ENCODE results near the gene MGMT.

The MGMT gene

GRCh38 chr10:129641351-129641750 is 174.3 kb downstream of the MGMT start:
- H3K36me3 ChIP-seq (ENCODE audit: control insufficient read depth, insufficient read depth, low read length) = no peaks in the 10 kb centered on the region
- H3K4me1 ChIP-seq (ENCODE audit: control insufficient read depth, insufficient read depth, low read length) = peaks cover 4% of the 10 kb centered on the region
- no peak overlapping the region for H3K27ac ChIP-seq (ENCODE audit: insufficient read depth, low read depth, low read length, poor library complexity, severe bottlenecking)
- no peaks in the 10 kb centered on the region for H3K9me3 ChIP-seq (ENCODE audit: control insufficient read depth, low read length)
- WGBS, 2 experiments = 93 to 100% methylated on average over 2 of the region's 2 CpGs
- H3K27me3 ChIP-seq (ENCODE audit: control insufficient read depth, insufficient read depth, low read length, poor library complexity, severe bottlenecking) = no peaks in the 10 kb centered on the region
- no peak overlapping the region for H3K4me3 ChIP-seq (ENCODE audit: insufficient read depth, low read depth, low read length)

GRCh38 chr10:129641982-129642381 is 174.9 kb downstream of the MGMT start:
- no peaks in the 10 kb centered on the region for H3K9me3 ChIP-seq (ENCODE audit: control insufficient read depth, low read length)
- H3K27me3 ChIP-seq (ENCODE audit: control insufficient read depth, insufficient read depth, low read length, poor library complexity, severe bottlenecking) = no peaks in the 10 kb centered on the region
- H3K27ac ChIP-seq (ENCODE audit: insufficient read depth, low read depth, low read length, poor library complexity, severe bottlenecking) = no peak overlapping the region
- WGBS, 2 experiments = 97 to 98% methylated on average over 8 of the region's 8 CpGs
- H3K4me3 ChIP-seq (ENCODE audit: insufficient read depth, low read depth, low read length) = no peak overlapping the region
- H3K36me3 ChIP-seq (ENCODE audit: control insufficient read depth, insufficient read depth, low read length) = no peaks in the 10 kb centered on the region
- H3K4me1 ChIP-seq (ENCODE audit: control insufficient read depth, insufficient read depth, low read length) = peaks cover 2% of the 10 kb centered on the region

GRCh38 chr10:129642427-129642826 is 175.4 kb downstream of the MGMT start:
- 70 to 78% methylated on average over 3 of the region's 3 CpGs for WGBS, 2 experiments
- no peaks in the 10 kb centered on the region for H3K9me3 ChIP-seq (ENCODE audit: control insufficient read depth, low read length)
- H3K4me1 ChIP-seq (ENCODE audit: control insufficient read depth, insufficient read depth, low read length) = no peaks in the 10 kb centered on the region
- no peaks in the 10 kb centered on the region for H3K27me3 ChIP-seq (ENCODE audit: control insufficient read depth, insufficient read depth, low read length, poor library complexity, severe bottlenecking)
- H3K4me3 ChIP-seq (ENCODE audit: insufficient read depth, low read depth, low read length) = no peak overlapping the region
- no peaks in the 10 kb centered on the region for H3K36me3 ChIP-seq (ENCODE audit: control insufficient read depth, insufficient read depth, low read length)
- H3K27ac ChIP-seq (ENCODE audit: insufficient read depth, low read depth, low read length, poor library complexity, severe bottlenecking) = no peak overlapping the region

GRCh38 chr10:129643266-129643665 is 176.2 kb downstream of the MGMT start:
- no peaks in the 10 kb centered on the region for H3K36me3 ChIP-seq (ENCODE audit: control insufficient read depth, insufficient read depth, low read length)
- no peak overlapping the region for H3K27ac ChIP-seq (ENCODE audit: insufficient read depth, low read depth, low read length, poor library complexity, severe bottlenecking)
- H3K27me3 ChIP-seq (ENCODE audit: control insufficient read depth, insufficient read depth, low read length, poor library complexity, severe bottlenecking) = no peaks in the 10 kb centered on the region
- 90 to 91% methylated on average over 8 of the region's 8 CpGs for WGBS, 2 experiments
- no peaks in the 10 kb centered on the region for H3K9me3 ChIP-seq (ENCODE audit: control insufficient read depth, low read length)
- no peaks in the 10 kb centered on the region for H3K4me1 ChIP-seq (ENCODE audit: control insufficient read depth, insufficient read depth, low read length)
- no peak overlapping the region for H3K4me3 ChIP-seq (ENCODE audit: insufficient read depth, low read depth, low read length)

GRCh38 chr10:129645487-129645886 is 178.4 kb downstream of the MGMT start:
- Histone ChIP-seq H3K27ac (ENCODE audit: insufficient read depth, low read depth, low read length, poor library complexity, severe bottlenecking) (no peak overlapping the region), H3K27me3 (ENCODE audit: control insufficient read depth, insufficient read depth, low read length, poor library complexity, severe bottlenecking) (no peaks in the 10 kb centered on the region), H3K4me1 (ENCODE audit: control insufficient read depth, insufficient read depth, low read length) (no peaks in the 10 kb centered on the region), H3K4me3 (ENCODE audit: insufficient read depth, low read depth, low read length) (no peak overlapping the region), H3K9me3 (ENCODE audit: control insufficient read depth, low read length) (no peaks in the 10 kb centered on the region), H3K36me3 (ENCODE audit: control insufficient read depth, insufficient read depth, low read length) (no peaks in the 10 kb centered on the region)
- 96% methylated on average over 11 of the region's 11 CpGs for WGBS, 2 experiments

GRCh38 chr10:129646973-129647372 is 179.9 kb downstream of the MGMT start:
- WGBS, 2 experiments = 92 to 93% methylated on average over 17 of the region's 17 CpGs
- no peaks in the 10 kb centered on the region for H3K27me3 ChIP-seq (ENCODE audit: control insufficient read depth, insufficient read depth, low read length, poor library complexity, severe bottlenecking)
- no peaks in the 10 kb centered on the region for H3K9me3 ChIP-seq (ENCODE audit: control insufficient read depth, low read length)
- H3K36me3 ChIP-seq (ENCODE audit: control insufficient read depth, insufficient read depth, low read length) = no peaks in the 10 kb centered on the region
- H3K4me3 ChIP-seq (ENCODE audit: insufficient read depth, low read depth, low read length) = no peak overlapping the region
- no peaks in the 10 kb centered on the region for H3K4me1 ChIP-seq (ENCODE audit: control insufficient read depth, insufficient read depth, low read length)
- no peak overlapping the region for H3K27ac ChIP-seq (ENCODE audit: insufficient read depth, low read depth, low read length, poor library complexity, severe bottlenecking)

- Histone ChIP-seq H3K9me3 (ENCODE audit: control insufficient read depth, low read length) (no peaks in the 10 kb centered on the region), H3K27me3 (ENCODE audit: control insufficient read depth, insufficient read depth, low read length, poor library complexity, severe bottlenecking) (no peaks in the 10 kb centered on the region), H3K4me3 (ENCODE audit: insufficient read depth, low read depth, low read length) (no peak overlapping the region), H3K36me3 (ENCODE audit: control insufficient read depth, insufficient read depth, low read length) (no peaks in the 10 kb centered on the region), H3K27ac (ENCODE audit: insufficient read depth, low read depth, low read length, poor library complexity, severe bottlenecking) (no peak overlapping the region), H3K4me1 (ENCODE audit: control insufficient read depth, insufficient read depth, low read length) (no peaks in the 10 kb centered on the region)
- 94 to 96% methylated on average over 3 to 4 of the region's 4 CpGs for WGBS, 2 experiments
Observed at GRCh38 chr10:129647590-129647989, 180.5 kb downstream of the MGMT start.

- WGBS, 2 experiments = 92 to 94% methylated on average over 6 of the region's 6 CpGs
- no peaks in the 10 kb centered on the region for H3K9me3 ChIP-seq (ENCODE audit: control insufficient read depth, low read length)
- H3K4me1 ChIP-seq (ENCODE audit: control insufficient read depth, insufficient read depth, low read length) = no peaks in the 10 kb centered on the region
- no peak overlapping the region for H3K27ac ChIP-seq (ENCODE audit: insufficient read depth, low read depth, low read length, poor library complexity, severe bottlenecking)
- H3K27me3 ChIP-seq (ENCODE audit: control insufficient read depth, insufficient read depth, low read length, poor library complexity, severe bottlenecking) = no peaks in the 10 kb centered on the region
- H3K36me3 ChIP-seq (ENCODE audit: control insufficient read depth, insufficient read depth, low read length) = no peaks in the 10 kb centered on the region
- no peak overlapping the region for H3K4me3 ChIP-seq (ENCODE audit: insufficient read depth, low read depth, low read length)
Observed at GRCh38 chr10:129648856-129649255, 181.8 kb downstream of the MGMT start.

GRCh38 chr10:129652021-129652420 is 185.0 kb downstream of the MGMT start:
- Histone ChIP-seq H3K9me3 (ENCODE audit: control insufficient read depth, low read length) (no peaks in the 10 kb centered on the region), H3K27me3 (ENCODE audit: control insufficient read depth, insufficient read depth, low read length, poor library complexity, severe bottlenecking) (no peaks in the 10 kb centered on the region), H3K4me1 (ENCODE audit: control insufficient read depth, insufficient read depth, low read length) (peaks cover 2% of the 10 kb centered on the region), H3K36me3 (ENCODE audit: control insufficient read depth, insufficient read depth, low read length) (no peaks in the 10 kb centered on the region), H3K27ac (ENCODE audit: insufficient read depth, low read depth, low read length, poor library complexity, severe bottlenecking) (no peak overlapping the region), H3K4me3 (ENCODE audit: insufficient read depth, low read depth, low read length) (no peak overlapping the region)
- 93 to 94% methylated on average over 15 of the region's 15 CpGs for WGBS, 2 experiments

- H3K27ac ChIP-seq (ENCODE audit: insufficient read depth, low read depth, low read length, poor library complexity, severe bottlenecking) = no peak overlapping the region
- H3K4me3 ChIP-seq (ENCODE audit: insufficient read depth, low read depth, low read length) = no peak overlapping the region
- WGBS, 2 experiments = 93% methylated on average over 22 of the region's 22 CpGs
- no peaks in the 10 kb centered on the region for H3K9me3 ChIP-seq (ENCODE audit: control insufficient read depth, low read length)
- no peaks in the 10 kb centered on the region for H3K36me3 ChIP-seq (ENCODE audit: control insufficient read depth, insufficient read depth, low read length)
- H3K4me1 ChIP-seq (ENCODE audit: control insufficient read depth, insufficient read depth, low read length) = peaks cover 8% of the 10 kb centered on the region
- H3K27me3 ChIP-seq (ENCODE audit: control insufficient read depth, insufficient read depth, low read length, poor library complexity, severe bottlenecking) = no peaks in the 10 kb centered on the region
Observed at GRCh38 chr10:129652521-129653201, 185.6 kb downstream of the MGMT start.

- H3K4me1 ChIP-seq (ENCODE audit: control insufficient read depth, insufficient read depth, low read length) = peaks cover 8% of the 10 kb centered on the region
- no peak overlapping the region for H3K27ac ChIP-seq (ENCODE audit: insufficient read depth, low read depth, low read length, poor library complexity, severe bottlenecking)
- H3K9me3 ChIP-seq (ENCODE audit: control insufficient read depth, low read length) = no peaks in the 10 kb centered on the region
- H3K36me3 ChIP-seq (ENCODE audit: control insufficient read depth, insufficient read depth, low read length) = no peaks in the 10 kb centered on the region
- WGBS, 2 experiments = 94 to 95% methylated on average over 8 of the region's 8 CpGs
- H3K27me3 ChIP-seq (ENCODE audit: control insufficient read depth, insufficient read depth, low read length, poor library complexity, severe bottlenecking) = no peaks in the 10 kb centered on the region
- no peak overlapping the region for H3K4me3 ChIP-seq (ENCODE audit: insufficient read depth, low read depth, low read length)
Observed at GRCh38 chr10:129653428-129653827, 186.4 kb downstream of the MGMT start.

Data from ectodermal cell (in vitro differentiated cells).